Calu3 (cell line): ENCODE data around the gene HMGN4. TPM values are rescaled to one million over a fixed set of nuclear protein-coding genes. Genes with fewer than 3 reads are reported as not detected.

Experiments
- BruUV-seq: library from RNA; stranded (reverse); fragments of 400-500 nt; replicated peaks from 2 replicates; lab custom pipeline; 2021; lab: Mats Ljungman, UMichigan
- CTCF ChIA-PET: fragments of 300-600 bp; sonication (Branson Sonifier 250); formaldehyde crosslinking; loops from one replicate; lab custom pipeline; 2022; ENCODE audit warnings: antibody characterized with exemption; lab: Charles Lee
- DNase-seq: peaks from one replicate; pipeline ENCODE4 v3.0.0; 2022
- H3K27ac Mint-ChIP-seq: one replicate; pipeline ENCODE4 v1.8.0; 2022; ENCODE audit warnings: mixed read lengths; ENCODE audit not compliant: unreplicated experiment
- H3K27me3 Mint-ChIP-seq: one replicate; pipeline ENCODE4 v1.8.0; 2022; ENCODE audit warnings: mixed read lengths; ENCODE audit not compliant: unreplicated experiment
- H3K36me3 Mint-ChIP-seq: one replicate; pipeline ENCODE4 v1.8.0; 2022; ENCODE audit warnings: mild to moderate bottlenecking, moderate library complexity, mixed read lengths; ENCODE audit not compliant: insufficient read depth, unreplicated experiment
- H3K4me1 Mint-ChIP-seq: one replicate; pipeline ENCODE4 v1.8.0; 2022; ENCODE audit warnings: mild to moderate bottlenecking, low read depth, mixed read lengths; ENCODE audit not compliant: unreplicated experiment
- H3K4me3 Mint-ChIP-seq: one replicate; pipeline ENCODE4 v1.8.0; 2022; ENCODE audit warnings: mild to moderate bottlenecking, low read depth, moderate library complexity, mixed read lengths; ENCODE audit not compliant: unreplicated experiment
- H3K9me3 Mint-ChIP-seq: one replicate; pipeline ENCODE4 v1.8.0; 2022; ENCODE audit warnings: low read depth, mixed read lengths; ENCODE audit not compliant: unreplicated experiment
- intact Hi-C: fragments of 100-400 bp; cut with micrococcal nuclease; formaldehyde crosslinking; loops from one replicate; pipeline ENCODE4 v1.10.0; 2022; ENCODE audit not compliant: unreplicated experiment
- total RNA-seq: library from RNA; stranded (reverse); gene quantifications from 2 replicates; pipeline ENCODE4 v1.2.3, GENCODE V29; 2022
- TF ChIP-seq, protein P1 (sequence below): fragments of 200-600 bp; IDR thresholded peaks from one replicate; pipeline ENCODE4 v1.8.0; 2022; ENCODE audit warnings: antibody characterized with exemption; ENCODE audit not compliant: unreplicated experiment

HMGN4 gene
- total RNA-seq, 1 experiment from 2014 or later = 60.0 TPM

DNA sequence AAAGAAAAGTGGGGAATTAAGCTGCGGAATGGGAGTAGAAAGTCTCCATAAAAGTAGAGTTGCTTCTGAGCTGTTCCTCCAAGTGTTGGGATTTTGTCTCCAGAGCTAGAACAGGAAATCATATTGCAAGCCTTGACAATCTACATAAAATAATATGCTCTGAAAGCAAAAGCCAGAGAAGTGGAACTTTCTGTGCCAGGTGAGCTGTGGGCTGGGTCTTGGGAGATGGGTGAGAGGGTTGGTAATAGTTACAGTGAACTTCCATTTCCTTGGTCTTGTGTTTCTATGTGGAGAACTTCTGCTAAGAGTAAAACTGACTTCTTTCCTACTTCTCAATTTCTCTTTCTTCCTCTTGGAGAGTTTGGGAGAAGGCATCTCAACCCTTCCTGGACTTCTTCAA is 6.3 kb upstream of the HMGN4 start:
- H3K4me3 Mint-ChIP-seq = no peak overlapping the region
- H3K4me1 Mint-ChIP-seq = peaks cover 15% of the 10 kb centered on the region
- H3K9me3 Mint-ChIP-seq = no peaks in the 10 kb centered on the region
- TF ChIP-seq, protein P1, sequence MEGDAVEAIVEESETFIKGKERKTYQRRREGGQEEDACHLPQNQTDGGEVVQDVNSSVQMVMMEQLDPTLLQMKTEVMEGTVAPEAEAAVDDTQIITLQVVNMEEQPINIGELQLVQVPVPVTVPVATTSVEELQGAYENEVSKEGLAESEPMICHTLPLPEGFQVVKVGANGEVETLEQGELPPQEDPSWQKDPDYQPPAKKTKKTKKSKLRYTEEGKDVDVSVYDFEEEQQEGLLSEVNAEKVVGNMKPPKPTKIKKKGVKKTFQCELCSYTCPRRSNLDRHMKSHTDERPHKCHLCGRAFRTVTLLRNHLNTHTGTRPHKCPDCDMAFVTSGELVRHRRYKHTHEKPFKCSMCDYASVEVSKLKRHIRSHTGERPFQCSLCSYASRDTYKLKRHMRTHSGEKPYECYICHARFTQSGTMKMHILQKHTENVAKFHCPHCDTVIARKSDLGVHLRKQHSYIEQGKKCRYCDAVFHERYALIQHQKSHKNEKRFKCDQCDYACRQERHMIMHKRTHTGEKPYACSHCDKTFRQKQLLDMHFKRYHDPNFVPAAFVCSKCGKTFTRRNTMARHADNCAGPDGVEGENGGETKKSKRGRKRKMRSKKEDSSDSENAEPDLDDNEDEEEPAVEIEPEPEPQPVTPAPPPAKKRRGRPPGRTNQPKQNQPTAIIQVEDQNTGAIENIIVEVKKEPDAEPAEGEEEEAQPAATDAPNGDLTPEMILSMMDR = no peak
- intact Hi-C loops = no loop called here
- H3K36me3 Mint-ChIP-seq = peaks cover 23% of the 10 kb centered on the region
- BruUV-seq = no TSS peak
- CTCF ChIA-PET = interaction anchor here (0.6 to 0.8 kb wide), 3 partner anchors 156 to 762 kb away, joined by 3 to 4 read pairs (median 3); no protein-coding TSS in a partner anchor
- H3K27me3 Mint-ChIP-seq = no peaks in the 10 kb centered on the region
- DNase-seq = no peak
- H3K27ac Mint-ChIP-seq = peak overlapping the region; percentile 97

DNA sequence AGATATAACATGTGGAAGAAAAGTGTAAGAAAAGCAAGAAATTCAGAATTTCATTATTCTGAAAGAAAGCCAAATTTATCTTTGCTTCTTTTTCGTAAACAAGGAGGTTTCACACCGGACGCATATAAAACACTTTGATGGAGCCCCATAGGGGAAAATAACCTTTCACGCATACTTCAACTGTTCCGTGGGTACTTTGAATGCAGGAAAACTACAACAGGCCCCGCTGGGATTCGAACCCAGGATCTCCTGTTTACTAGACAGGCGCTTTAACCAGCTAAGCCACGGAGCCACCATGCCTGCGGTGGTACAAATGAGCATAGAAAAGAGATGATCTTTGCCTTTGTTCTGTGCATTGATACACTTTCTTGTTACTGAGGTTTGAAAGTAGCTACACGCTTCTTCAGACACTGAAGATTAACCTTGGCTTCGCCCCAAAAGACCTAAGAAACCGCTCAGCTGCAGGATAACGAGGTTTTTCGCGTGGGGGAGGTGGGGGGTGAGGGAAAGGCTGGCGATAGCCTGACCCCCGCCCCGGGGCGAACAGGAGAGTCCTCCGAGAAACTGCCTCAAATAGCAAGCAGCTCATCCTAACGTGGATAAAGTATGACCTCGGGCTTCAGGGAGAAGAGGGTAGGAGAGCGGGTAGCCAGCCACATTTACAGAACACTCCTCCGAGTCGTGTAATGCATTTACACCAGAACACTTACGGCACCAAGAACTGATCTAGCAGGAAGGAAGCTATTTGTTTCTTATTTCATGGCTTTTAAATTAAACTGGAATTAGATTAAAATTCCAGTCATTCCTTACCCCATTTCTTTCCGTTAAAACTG is 5.3 kb upstream of the HMGN4 start:
- intact Hi-C loops = no loop called here
- peak overlapping the region; percentile 84 for H3K4me3 Mint-ChIP-seq
- no peaks in the 10 kb centered on the region for H3K9me3 Mint-ChIP-seq
- peak; percentile 92 for DNase-seq
- no peaks in the 10 kb centered on the region for H3K27me3 Mint-ChIP-seq
- TF ChIP-seq, protein P1 = no peak
- peaks cover 21% of the 10 kb centered on the region for H3K4me1 Mint-ChIP-seq
- no TSS peak for BruUV-seq
- CTCF ChIA-PET = interaction anchor here (0.8 to 1.5 kb wide), 6 partner anchors 10 to 196 kb away, joined by 3 to 9 read pairs (median 4); no protein-coding TSS in a partner anchor
- peak overlapping the region; percentile 97 for H3K27ac Mint-ChIP-seq
- H3K36me3 Mint-ChIP-seq = peaks cover 33% of the 10 kb centered on the region

DNA sequence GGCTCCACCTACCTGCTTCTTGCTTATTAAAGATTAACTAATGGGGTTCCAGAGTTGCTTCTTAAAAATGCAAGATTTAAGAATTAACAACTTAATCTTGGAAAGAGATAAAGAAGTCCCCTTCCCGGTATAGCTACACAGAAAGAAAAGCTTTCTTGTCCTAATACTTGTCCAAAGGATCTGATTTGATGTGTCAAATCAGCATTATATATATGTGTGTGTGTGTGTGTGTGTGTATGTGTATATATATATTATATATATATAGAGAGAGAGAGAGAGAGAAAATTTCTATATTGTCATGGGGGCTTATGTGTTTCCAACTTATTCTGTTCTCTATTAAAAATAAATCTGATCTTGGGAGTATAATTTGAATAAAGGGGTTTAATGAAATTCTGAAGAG is 4.6 kb upstream of the HMGN4 start:
- no peaks in the 10 kb centered on the region for H3K27me3 Mint-ChIP-seq
- no TSS peak for BruUV-seq
- H3K4me3 Mint-ChIP-seq = peak overlapping the region; percentile 84
- H3K9me3 Mint-ChIP-seq = no peaks in the 10 kb centered on the region
- no peak for DNase-seq
- TF ChIP-seq, protein P1 = no peak
- peaks cover 21% of the 10 kb centered on the region for H3K4me1 Mint-ChIP-seq
- peak overlapping the region; percentile 97 for H3K27ac Mint-ChIP-seq
- intact Hi-C loops = no loop called here
- H3K36me3 Mint-ChIP-seq = peaks cover 39% of the 10 kb centered on the region
- CTCF ChIA-PET = interaction anchor here (0.8 to 1.5 kb wide), 6 partner anchors 11 to 197 kb away, joined by 3 to 9 read pairs (median 4); no protein-coding TSS in a partner anchor

DNA sequence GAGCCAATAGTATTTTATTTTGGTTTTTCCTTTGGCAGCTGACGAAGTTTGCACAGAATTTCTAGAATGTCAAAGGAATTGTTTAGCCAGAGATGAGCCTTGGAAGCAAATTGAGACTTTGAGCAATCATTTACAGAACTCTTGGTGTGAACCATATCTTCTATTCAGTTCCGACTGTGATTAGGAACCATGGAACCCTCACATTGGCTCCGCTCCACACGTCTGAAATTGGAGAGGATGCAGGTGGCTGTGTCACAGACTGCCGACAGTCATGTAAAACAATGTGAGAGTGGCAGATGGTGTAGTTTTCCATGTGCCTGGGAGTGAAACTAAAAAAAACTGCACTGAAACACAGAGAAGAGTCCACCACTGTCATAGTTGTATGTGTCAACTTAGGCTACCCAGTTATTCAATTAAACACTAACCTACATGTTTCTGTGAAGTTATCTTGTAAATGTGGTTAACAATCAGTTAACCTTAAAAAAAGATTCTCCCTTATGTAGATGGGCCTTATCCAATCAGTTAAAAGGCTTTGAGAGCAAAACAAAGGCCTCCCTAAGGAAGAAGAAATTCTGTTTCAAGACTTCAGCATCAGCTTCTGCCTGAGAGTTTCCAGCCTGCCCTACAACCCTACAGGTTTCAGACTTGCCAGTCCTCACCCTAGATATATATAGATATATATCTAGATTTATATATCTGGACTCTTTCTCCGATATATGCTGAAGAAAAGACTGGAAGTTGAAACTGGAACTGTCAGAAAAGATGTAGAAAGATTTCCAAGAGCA is 3.3 kb upstream of the HMGN4 start:
- TF ChIP-seq, protein P1 = no peak
- H3K4me1 Mint-ChIP-seq = peaks cover 23% of the 10 kb centered on the region
- DNase-seq = no peak
- intact Hi-C loops = no loop called here
- no peaks in the 10 kb centered on the region for H3K27me3 Mint-ChIP-seq
- BruUV-seq = no TSS peak
- peaks cover 49% of the 10 kb centered on the region for H3K36me3 Mint-ChIP-seq
- CTCF ChIA-PET = no interaction called here
- H3K4me3 Mint-ChIP-seq = no peak overlapping the region
- no peaks in the 10 kb centered on the region for H3K9me3 Mint-ChIP-seq
- no peak overlapping the region for H3K27ac Mint-ChIP-seq
